ENCODE results near the gene LEAP2.

The LEAP2 gene

GRCh38 chr5:132837868-132838267 lies 35.6 kb upstream of the LEAP2 start:
- no peak for TF ChIP-seq RAD21 (IDR thresholded peaks at IDR 0.05; ENCODE audit: low read depth)
- TF ChIP-seq CEBPB (IDR thresholded peaks at IDR 0.05): no peak
- TF ChIP-seq USF1 (IDR thresholded peaks at IDR 0.05): no peak
- no peak for TF ChIP-seq TEAD4 (IDR thresholded peaks at IDR 0.05)
- no peak for TF ChIP-seq TCF12 (IDR thresholded peaks at IDR 0.05; ENCODE audit: low read depth)
- TF ChIP-seq EGR1 (IDR thresholded peaks at IDR 0.05): no peak
- TF ChIP-seq YY1 (IDR thresholded peaks at IDR 0.05; ENCODE audit: low read depth): no peak
- no peak for TF ChIP-seq EP300 (IDR thresholded peaks at IDR 0.05; ENCODE audit: borderline replicate concordance)
- TF ChIP-seq ZBTB7A (IDR thresholded peaks at IDR 0.05; ENCODE audit: low read depth): no peak
- no peak for TF ChIP-seq TAF1 (IDR thresholded peaks at IDR 0.05; ENCODE audit: low read depth)
- TF ChIP-seq FOXM1 (IDR thresholded peaks at IDR 0.05; ENCODE audit: borderline replicate concordance, low read depth): no peak
- TF ChIP-seq MAX (IDR thresholded peaks at IDR 0.05): no peak
- TF ChIP-seq NFIC (IDR thresholded peaks at IDR 0.05): no peak
- no peak for TF ChIP-seq CREB1 (IDR thresholded peaks at IDR 0.05; ENCODE audit: low read depth)
- TF ChIP-seq REST (IDR thresholded peaks at IDR 0.05; ENCODE audit: low read depth): no peak

- TF ChIP-seq USF1 (IDR thresholded peaks at IDR 0.05): no peak
- TF ChIP-seq REST (IDR thresholded peaks at IDR 0.05; ENCODE audit: low read depth): no peak
- no peak for TF ChIP-seq EP300 (IDR thresholded peaks at IDR 0.05; ENCODE audit: borderline replicate concordance)
- no peak for TF ChIP-seq NFIC (IDR thresholded peaks at IDR 0.05)
- TF ChIP-seq TCF12 (IDR thresholded peaks at IDR 0.05; ENCODE audit: low read depth): no peak
- TF ChIP-seq FOXM1 (IDR thresholded peaks at IDR 0.05; ENCODE audit: borderline replicate concordance, low read depth): no peak
- TF ChIP-seq CEBPB (IDR thresholded peaks at IDR 0.05): no peak
- TF ChIP-seq TAF1 (IDR thresholded peaks at IDR 0.05; ENCODE audit: low read depth): no peak
- no peak for TF ChIP-seq TEAD4 (IDR thresholded peaks at IDR 0.05)
- no peak for TF ChIP-seq ZBTB7A (IDR thresholded peaks at IDR 0.05; ENCODE audit: low read depth)
Measured at GRCh38 chr5:132838516-132839282, 34.8 kb upstream of the LEAP2 start.

- TF ChIP-seq YY1 (IDR thresholded peaks at IDR 0.05; ENCODE audit: low read depth): no peak
- TF ChIP-seq EGR1 (IDR thresholded peaks at IDR 0.05): no peak
- no peak for TF ChIP-seq MAX (IDR thresholded peaks at IDR 0.05)
- TF ChIP-seq CREB1 (IDR thresholded peaks at IDR 0.05; ENCODE audit: low read depth): no peak
- TF ChIP-seq TCF12 (IDR thresholded peaks at IDR 0.05; ENCODE audit: low read depth): no peak
- TF ChIP-seq REST (IDR thresholded peaks at IDR 0.05; ENCODE audit: low read depth): no peak
- TF ChIP-seq USF1 (IDR thresholded peaks at IDR 0.05): no peak
- no peak for TF ChIP-seq CEBPB (IDR thresholded peaks at IDR 0.05)
- TF ChIP-seq TAF1 (IDR thresholded peaks at IDR 0.05; ENCODE audit: low read depth): no peak
- TF ChIP-seq NFIC (IDR thresholded peaks at IDR 0.05): no peak
- no peak for TF ChIP-seq FOXM1 (IDR thresholded peaks at IDR 0.05; ENCODE audit: borderline replicate concordance, low read depth)
- TF ChIP-seq ZBTB7A (IDR thresholded peaks at IDR 0.05; ENCODE audit: low read depth): no peak
- no peak for TF ChIP-seq RAD21 (IDR thresholded peaks at IDR 0.05; ENCODE audit: low read depth)
- TF ChIP-seq EP300 (IDR thresholded peaks at IDR 0.05; ENCODE audit: borderline replicate concordance): no peak
- no peak for TF ChIP-seq TEAD4 (IDR thresholded peaks at IDR 0.05)
Measured at GRCh38 chr5:132839426-132840301, 33.8 kb upstream of the LEAP2 start.
